ENCODE results near the gene HINFP.
A peak's percentile ranks its signal among the peaks of the same experiment; 100 is the strongest.

GRCh38 chr11:119093942-119094815, 27.2 kb upstream of the HINFP start:
- TF ChIP-seq ZBTB7A (IDR thresholded peaks at IDR 0.05; ENCODE audit: low read depth) = no peak
- TF ChIP-seq TAF1 (IDR thresholded peaks at IDR 0.05; ENCODE audit: low read depth) = peak; percentile 36; the same call in 1 of the 2 replicates
- TF ChIP-seq FOXM1 (IDR thresholded peaks at IDR 0.05; ENCODE audit: borderline replicate concordance, low read depth) = no peak
- no peak for TF ChIP-seq CREB1 (IDR thresholded peaks at IDR 0.05; ENCODE audit: low read depth)
- TF ChIP-seq EP300 (IDR thresholded peaks at IDR 0.05; ENCODE audit: borderline replicate concordance) = no peak
- no peak for TF ChIP-seq REST (IDR thresholded peaks at IDR 0.05; ENCODE audit: low read depth)
- no peak for TF ChIP-seq CEBPB (IDR thresholded peaks at IDR 0.05)
- no peak for TF ChIP-seq RAD21 (IDR thresholded peaks at IDR 0.05; ENCODE audit: low read depth)
- no peak for TF ChIP-seq YY1 (IDR thresholded peaks at IDR 0.05; ENCODE audit: low read depth)
- TF ChIP-seq TCF12 (IDR thresholded peaks at IDR 0.05; ENCODE audit: low read depth) = no peak
- no peak for TF ChIP-seq EGR1 (IDR thresholded peaks at IDR 0.05)
- no peak for TF ChIP-seq MAX (IDR thresholded peaks at IDR 0.05)
- TF ChIP-seq TEAD4 (IDR thresholded peaks at IDR 0.05) = no peak
- TF ChIP-seq USF1 (IDR thresholded peaks at IDR 0.05) = no peak
